Calu3 (cell line): ENCODE measurements around the gene EDN3. TPM values are rescaled to one million over a fixed set of nuclear protein-coding genes. Genes with fewer than 3 reads are reported as not detected.

Experiments used
- BruUV-seq: library from RNA; stranded (reverse); fragments of 400-500 nt; replicated peaks from 2 replicates; lab custom pipeline; 2021; lab: Mats Ljungman, UMichigan
- CTCF ChIA-PET: fragments of 300-600 bp; sonication (Branson Sonifier 250); formaldehyde crosslinking; loops from one replicate; lab custom pipeline; 2022; ENCODE audit warnings: antibody characterized with exemption; lab: Charles Lee
- DNase-seq: peaks from one replicate; pipeline ENCODE4 v3.0.0; 2022
- H3K27ac Mint-ChIP-seq: one replicate; pipeline ENCODE4 v1.8.0; 2022; ENCODE audit warnings: mixed read lengths; ENCODE audit not compliant: unreplicated experiment
- H3K27me3 Mint-ChIP-seq: one replicate; pipeline ENCODE4 v1.8.0; 2022; ENCODE audit warnings: mixed read lengths; ENCODE audit not compliant: unreplicated experiment
- H3K36me3 Mint-ChIP-seq: one replicate; pipeline ENCODE4 v1.8.0; 2022; ENCODE audit warnings: mild to moderate bottlenecking, moderate library complexity, mixed read lengths; ENCODE audit not compliant: insufficient read depth, unreplicated experiment
- H3K4me1 Mint-ChIP-seq: one replicate; pipeline ENCODE4 v1.8.0; 2022; ENCODE audit warnings: mild to moderate bottlenecking, low read depth, mixed read lengths; ENCODE audit not compliant: unreplicated experiment
- H3K4me3 Mint-ChIP-seq: one replicate; pipeline ENCODE4 v1.8.0; 2022; ENCODE audit warnings: mild to moderate bottlenecking, low read depth, moderate library complexity, mixed read lengths; ENCODE audit not compliant: unreplicated experiment
- H3K9me3 Mint-ChIP-seq: one replicate; pipeline ENCODE4 v1.8.0; 2022; ENCODE audit warnings: low read depth, mixed read lengths; ENCODE audit not compliant: unreplicated experiment
- intact Hi-C: fragments of 100-400 bp; cut with micrococcal nuclease; formaldehyde crosslinking; loops from one replicate; pipeline ENCODE4 v1.10.0; 2022; ENCODE audit not compliant: unreplicated experiment
- total RNA-seq: library from RNA; stranded (reverse); gene quantifications from 2 replicates; pipeline ENCODE4 v1.2.3, GENCODE V29; 2022
- TF ChIP-seq, protein P1 (sequence below): fragments of 200-600 bp; IDR thresholded peaks from one replicate; pipeline ENCODE4 v1.8.0; 2022; ENCODE audit warnings: antibody characterized with exemption; ENCODE audit not compliant: unreplicated experiment

EDN3 gene
- total RNA-seq, 1 experiment from 2014 or later, result not detected

DNA sequence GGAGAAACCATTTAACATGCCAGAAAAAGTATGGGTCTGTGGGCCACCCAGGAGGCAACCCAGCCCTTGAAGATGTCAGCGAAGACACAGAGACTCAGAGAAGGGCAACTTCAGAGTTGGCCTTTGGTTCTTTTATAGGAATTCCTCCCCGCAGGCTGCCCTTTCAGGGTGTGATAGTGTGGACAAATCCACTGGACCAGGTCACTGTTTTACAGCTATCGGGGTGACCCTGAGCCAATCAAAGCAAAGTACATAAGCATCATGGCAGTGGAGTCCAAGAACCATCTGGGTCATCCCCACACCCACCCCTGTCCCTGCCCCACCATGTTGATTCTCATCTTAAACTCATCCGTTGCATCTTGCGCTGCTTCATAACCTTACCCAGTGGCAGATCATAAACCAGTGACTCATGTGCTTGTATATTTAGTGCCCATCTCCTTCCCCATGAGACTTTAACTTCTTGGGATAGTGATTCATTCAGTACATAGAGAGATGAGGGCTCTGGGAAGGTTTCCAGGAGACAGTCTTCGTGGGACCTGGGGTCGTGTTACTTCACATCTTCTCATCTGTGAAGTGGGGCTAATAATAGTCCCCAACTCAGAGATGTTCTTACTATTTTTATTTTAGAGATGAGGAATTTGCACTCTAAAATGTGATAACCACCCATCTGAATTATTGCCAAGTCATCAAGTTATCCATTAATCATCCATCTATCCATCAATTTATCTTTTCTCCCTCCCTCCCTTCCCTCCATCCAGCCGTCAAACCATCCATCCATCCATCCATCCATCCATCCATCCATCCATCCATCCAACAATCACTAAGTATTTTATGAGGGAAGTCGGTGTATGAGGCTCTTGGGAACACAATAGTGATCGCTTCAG, 51.0 kb downstream of the EDN3 start:
- no peak overlapping the region for H3K4me3 Mint-ChIP-seq
- H3K4me1 Mint-ChIP-seq, result no peaks in the 10 kb centered on the region
- no peaks in the 10 kb centered on the region for H3K9me3 Mint-ChIP-seq
- no peak overlapping the region for H3K27ac Mint-ChIP-seq
- DNase-seq, result no peak
- intact Hi-C loops, result no loop called here
- no TSS peak for BruUV-seq
- peaks cover 22% of the 10 kb centered on the region for H3K27me3 Mint-ChIP-seq
- CTCF ChIA-PET, result no interaction called here
- TF ChIP-seq, protein P1, sequence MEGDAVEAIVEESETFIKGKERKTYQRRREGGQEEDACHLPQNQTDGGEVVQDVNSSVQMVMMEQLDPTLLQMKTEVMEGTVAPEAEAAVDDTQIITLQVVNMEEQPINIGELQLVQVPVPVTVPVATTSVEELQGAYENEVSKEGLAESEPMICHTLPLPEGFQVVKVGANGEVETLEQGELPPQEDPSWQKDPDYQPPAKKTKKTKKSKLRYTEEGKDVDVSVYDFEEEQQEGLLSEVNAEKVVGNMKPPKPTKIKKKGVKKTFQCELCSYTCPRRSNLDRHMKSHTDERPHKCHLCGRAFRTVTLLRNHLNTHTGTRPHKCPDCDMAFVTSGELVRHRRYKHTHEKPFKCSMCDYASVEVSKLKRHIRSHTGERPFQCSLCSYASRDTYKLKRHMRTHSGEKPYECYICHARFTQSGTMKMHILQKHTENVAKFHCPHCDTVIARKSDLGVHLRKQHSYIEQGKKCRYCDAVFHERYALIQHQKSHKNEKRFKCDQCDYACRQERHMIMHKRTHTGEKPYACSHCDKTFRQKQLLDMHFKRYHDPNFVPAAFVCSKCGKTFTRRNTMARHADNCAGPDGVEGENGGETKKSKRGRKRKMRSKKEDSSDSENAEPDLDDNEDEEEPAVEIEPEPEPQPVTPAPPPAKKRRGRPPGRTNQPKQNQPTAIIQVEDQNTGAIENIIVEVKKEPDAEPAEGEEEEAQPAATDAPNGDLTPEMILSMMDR, result no peak
- no peaks in the 10 kb centered on the region for H3K36me3 Mint-ChIP-seq

DNA sequence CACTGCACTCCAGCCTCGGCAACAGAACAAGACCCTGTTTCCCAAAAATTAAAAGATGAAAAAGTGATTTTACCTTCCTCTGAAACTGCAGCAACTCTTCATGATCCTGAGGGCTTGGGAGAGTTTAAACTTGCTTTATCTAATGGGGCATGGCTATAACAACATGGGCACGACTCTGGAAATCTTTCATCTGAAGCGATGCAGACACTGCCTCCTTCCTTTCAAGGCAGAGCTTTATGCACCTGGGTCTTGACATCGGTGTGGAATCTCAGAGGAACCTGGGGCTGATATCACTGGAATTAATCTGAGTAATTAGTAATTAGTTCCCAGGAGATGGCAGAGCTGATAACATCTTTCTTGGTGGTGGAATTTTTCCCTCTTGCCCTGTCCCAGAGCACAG, 52.1 kb downstream of the EDN3 start:
- Mint-ChIP-seq H3K4me1 (no peaks in the 10 kb centered on the region), H3K9me3 (no peaks in the 10 kb centered on the region), H3K4me3 (no peak overlapping the region), H3K27me3 (peaks cover 33% of the 10 kb centered on the region), H3K36me3 (no peaks in the 10 kb centered on the region), H3K27ac (no peak overlapping the region)
- TF ChIP-seq, protein P1, result no peak
- intact Hi-C loops, result no loop called here
- BruUV-seq, result no TSS peak
- CTCF ChIA-PET, result no interaction called here
- no peak for DNase-seq

DNA sequence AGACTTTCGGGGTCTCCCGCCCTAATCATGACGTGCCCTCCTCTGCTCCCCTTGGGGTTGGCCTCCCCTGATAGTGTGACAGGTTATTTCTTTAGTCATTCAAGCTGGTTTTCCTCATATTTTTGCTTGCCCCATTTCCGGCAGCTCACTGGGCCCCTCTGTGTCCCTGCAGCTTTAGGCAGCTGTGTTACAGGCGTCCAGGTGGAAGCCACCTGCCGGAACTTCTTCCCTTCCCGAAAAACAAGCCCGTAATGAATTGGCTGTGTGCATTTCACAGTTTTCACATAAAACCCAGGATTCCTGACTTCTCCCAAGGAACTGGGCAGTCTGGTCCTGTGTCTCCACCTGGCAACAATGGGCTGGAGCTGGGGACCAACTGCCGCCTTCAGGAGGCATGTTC, 52.6 kb downstream of the EDN3 start:
- Mint-ChIP-seq H3K9me3 (no peaks in the 10 kb centered on the region), H3K27me3 (peaks cover 38% of the 10 kb centered on the region), H3K4me3 (no peak overlapping the region), H3K36me3 (no peaks in the 10 kb centered on the region), H3K4me1 (no peaks in the 10 kb centered on the region), H3K27ac (no peak overlapping the region)
- TF ChIP-seq, protein P1, result no peak
- BruUV-seq, result no TSS peak
- CTCF ChIA-PET, result no interaction called here
- intact Hi-C loops, result no loop called here
- no peak for DNase-seq

DNA sequence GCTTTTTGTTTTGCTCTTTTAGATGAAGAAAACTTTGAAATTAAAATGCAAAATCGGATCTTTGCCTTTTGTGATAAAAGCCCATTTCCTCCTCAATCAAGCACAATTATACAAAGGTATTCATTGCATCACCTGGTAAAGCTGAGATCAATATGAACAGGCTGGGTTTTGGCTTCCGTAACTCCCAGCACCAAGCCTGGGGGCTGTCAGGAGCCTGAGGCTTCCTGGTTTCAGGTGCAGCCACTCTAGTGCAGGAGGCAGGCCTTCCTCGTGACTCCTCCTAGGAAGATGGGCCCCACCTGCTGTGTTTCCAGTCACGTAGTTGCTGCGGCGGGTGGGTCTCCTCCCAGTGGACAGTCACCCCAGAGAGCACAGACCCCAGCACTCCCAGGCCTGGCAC, 54.0 kb downstream of the EDN3 start:
- Mint-ChIP-seq H3K27me3 (peaks cover 45% of the 10 kb centered on the region), H3K27ac (no peak overlapping the region), H3K4me1 (no peaks in the 10 kb centered on the region), H3K4me3 (no peak overlapping the region), H3K9me3 (no peaks in the 10 kb centered on the region), H3K36me3 (no peaks in the 10 kb centered on the region)
- TF ChIP-seq, protein P1, result no peak
- no peak for DNase-seq
- intact Hi-C loops, result no loop called here
- no TSS peak for BruUV-seq
- CTCF ChIA-PET, result no interaction called here
